22Rv1 (cell line): ENCODE results near the gene CARMIL1.

ENCODE experiments used
- CTCF ChIP-seq: fragments of 450-650 bp; IDR thresholded peaks from 2 replicates; pipeline ENCODE4 v1.5.1; 2017; ENCODE audit warnings: mild to moderate bottlenecking
- ZFX ChIP-seq: fragments of 450-650 bp; IDR thresholded peaks from 2 replicates; pipeline ENCODE4 v1.6.1; 2017; ENCODE audit warnings: antibody characterized with exemption, borderline replicate concordance

DNA sequence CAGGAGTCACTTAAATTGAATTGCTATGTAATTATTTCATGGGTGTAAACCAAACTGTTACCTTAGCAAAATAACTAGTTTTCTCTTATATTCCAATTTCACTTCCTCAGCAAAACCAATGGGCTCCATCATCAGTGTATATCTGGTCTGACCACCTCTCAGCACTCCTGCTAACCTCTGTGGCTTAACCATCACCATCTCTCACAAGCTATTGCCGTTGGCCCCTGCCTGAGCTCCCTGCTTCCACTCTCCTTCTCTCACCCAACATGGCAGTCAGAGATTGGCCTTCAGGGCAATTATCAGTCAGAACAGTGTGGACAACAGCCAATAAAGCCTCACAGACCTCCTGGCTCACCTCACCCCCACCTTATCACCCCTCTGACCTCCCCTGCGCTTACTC, 124.0 kb downstream of the CARMIL1 start:
- TF ChIP-seq CTCF (no peak), ZFX (no peak)
